GM12892 (cell line): ENCODE results near the gene NCAM1.

Experiments used
- DNase-seq: peaks from one replicate; pipeline ENCODE4 v3.0.0; 2011; ENCODE audit not compliant: insufficient read length
- FAIRE-seq: peaks from 2 replicates; lab custom pipeline; 2011; peaks lifted over from hg19 to GRCh38; lab: Jason Lieb, UNC
- POLR2A ChIP-seq: IDR thresholded peaks from 2 replicates; pipeline ENCODE4 v1.6.1; 2011; ENCODE audit warnings: low read depth, low read length, control low read depth
- POLR2AphosphoS5 ChIP-seq: IDR thresholded peaks from 2 replicates; pipeline ENCODE4 v1.6.1; 2011; ENCODE audit warnings: low read depth, low read length, control low read depth
- TAF1 ChIP-seq: IDR thresholded peaks from 2 replicates; pipeline ENCODE4 v1.6.1; 2011; ENCODE audit warnings: low read depth, mild to moderate bottlenecking, control low read depth, low read length, borderline replicate concordance

NCAM1 gene

GRCh38 chr11:113304916-113305315 is 343.7 kb downstream of the NCAM1 start:
- no peak for DNase-seq
- FAIRE-seq: no peak
- no peak for TF ChIP-seq TAF1
- no peak for TF ChIP-seq POLR2AphosphoS5
- TF ChIP-seq POLR2A: no peak

- DNase-seq (peak; percentile 43), FAIRE-seq (peak; percentile 99)
- no peak for TF ChIP-seq POLR2AphosphoS5
- TF ChIP-seq TAF1: no peak
- TF ChIP-seq POLR2A: no peak
Observed at GRCh38 chr11:113305440-113306336, 344.5 kb downstream of the NCAM1 start.

- TF ChIP-seq TAF1 (no peak), POLR2A (no peak), POLR2AphosphoS5 (no peak)
- FAIRE-seq (no peak), DNase-seq (no peak)
Observed at GRCh38 chr11:113308601-113309000, 347.4 kb downstream of the NCAM1 start.

- TF ChIP-seq TAF1: no peak
- no peak for TF ChIP-seq POLR2AphosphoS5
- TF ChIP-seq POLR2A: no peak
- DNase-seq (no peak), FAIRE-seq (no peak)
Observed at GRCh38 chr11:113311536-113311935, 350.3 kb downstream of the NCAM1 start.

- DNase-seq (no peak), FAIRE-seq (no peak)
- TF ChIP-seq POLR2A (no peak), POLR2AphosphoS5 (no peak), TAF1 (no peak)
Observed at GRCh38 chr11:113313601-113314000, 352.4 kb downstream of the NCAM1 start.

- no peak for FAIRE-seq
- DNase-seq: no peak
Observed at GRCh38 chr11:113314065-113314388, 352.8 kb downstream of the NCAM1 start.

GRCh38 chr11:113314389-113315301 is 353.4 kb downstream of the NCAM1 start, which contains the start of gene TTC12:
TTC12 (plus strand) TSS chr11:113314583; CDS start chr11:113316258, 1,675 bp downstream.
- FAIRE-seq (peak; percentile 98), DNase-seq (peak; percentile 81)
- TF ChIP-seq POLR2AphosphoS5 (peak; percentile 80), POLR2A (peak; percentile 82), TAF1 (0 out of 2 replicates have a peak, but pooled peaks have one; percentile 46)

More at GRCh38 chr11:113314065-113314388, 352.8 kb downstream of the NCAM1 start:
- TF ChIP-seq POLR2A (no peak), POLR2AphosphoS5 (no peak), TAF1 (no peak)

GRCh38 chr11:113315811-113316210 is 354.6 kb downstream of the NCAM1 start:
- DNase-seq (no peak), FAIRE-seq (peak; percentile 53)
- no peak for TF ChIP-seq POLR2AphosphoS5
- no peak for TF ChIP-seq POLR2A
- TF ChIP-seq TAF1: no peak

GRCh38 chr11:113316256-113316655 is 355.0 kb downstream of the NCAM1 start:
- TF ChIP-seq POLR2A: no peak
- no peak for TF ChIP-seq POLR2AphosphoS5
- no peak for TF ChIP-seq TAF1
- FAIRE-seq: no peak
- no peak for DNase-seq

- FAIRE-seq: no peak
- DNase-seq: no peak
- TF ChIP-seq TAF1 (no peak), POLR2A (no peak), POLR2AphosphoS5 (no peak)
Observed at GRCh38 chr11:113317339-113317738, 356.1 kb downstream of the NCAM1 start.

GRCh38 chr11:113319085-113319484 is 357.9 kb downstream of the NCAM1 start:
- DNase-seq (no peak), FAIRE-seq (no peak)
- TF ChIP-seq TAF1: no peak
- TF ChIP-seq POLR2A: no peak
- no peak for TF ChIP-seq POLR2AphosphoS5
